ENCODE results near the gene CD38. TPM values are rescaled to one million over a fixed set of nuclear protein-coding genes. Genes with fewer than 3 reads are reported as not detected.

CD38 gene
- total and polyA plus RNA-seq, 7 donors: 1.2 to 11.4 (median 2.2) TPM

DNA sequence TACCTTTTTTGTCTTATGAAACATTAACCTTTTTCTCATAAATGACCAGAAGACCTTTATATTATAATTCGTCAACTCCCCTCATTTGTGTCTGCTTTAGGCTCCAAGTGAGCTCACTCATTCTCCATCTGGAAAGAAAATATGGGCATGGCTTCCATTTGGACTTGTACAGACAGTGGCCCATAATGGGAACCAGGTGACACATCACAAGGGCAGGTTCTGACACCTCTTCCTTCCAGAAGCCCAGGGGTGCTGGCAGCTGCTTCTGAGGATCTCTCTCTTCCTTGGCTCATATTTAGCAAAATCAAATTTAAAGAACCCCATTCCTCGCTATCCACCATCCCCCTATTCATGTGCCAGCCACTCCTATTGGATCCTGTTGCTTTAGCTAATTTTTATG is 69.6 kb downstream of the CD38 start:
- TF ChIP-seq POLR2A (IDR thresholded peaks at IDR 0.05) (no peak), POLR2AphosphoS5 (IDR thresholded peaks at IDR 0.05) (no peak), EP300 (IDR thresholded peaks at IDR 0.05) (no peak)
- TF ChIP-seq, protein P1, sequence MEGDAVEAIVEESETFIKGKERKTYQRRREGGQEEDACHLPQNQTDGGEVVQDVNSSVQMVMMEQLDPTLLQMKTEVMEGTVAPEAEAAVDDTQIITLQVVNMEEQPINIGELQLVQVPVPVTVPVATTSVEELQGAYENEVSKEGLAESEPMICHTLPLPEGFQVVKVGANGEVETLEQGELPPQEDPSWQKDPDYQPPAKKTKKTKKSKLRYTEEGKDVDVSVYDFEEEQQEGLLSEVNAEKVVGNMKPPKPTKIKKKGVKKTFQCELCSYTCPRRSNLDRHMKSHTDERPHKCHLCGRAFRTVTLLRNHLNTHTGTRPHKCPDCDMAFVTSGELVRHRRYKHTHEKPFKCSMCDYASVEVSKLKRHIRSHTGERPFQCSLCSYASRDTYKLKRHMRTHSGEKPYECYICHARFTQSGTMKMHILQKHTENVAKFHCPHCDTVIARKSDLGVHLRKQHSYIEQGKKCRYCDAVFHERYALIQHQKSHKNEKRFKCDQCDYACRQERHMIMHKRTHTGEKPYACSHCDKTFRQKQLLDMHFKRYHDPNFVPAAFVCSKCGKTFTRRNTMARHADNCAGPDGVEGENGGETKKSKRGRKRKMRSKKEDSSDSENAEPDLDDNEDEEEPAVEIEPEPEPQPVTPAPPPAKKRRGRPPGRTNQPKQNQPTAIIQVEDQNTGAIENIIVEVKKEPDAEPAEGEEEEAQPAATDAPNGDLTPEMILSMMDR (IDR thresholded peaks at IDR 0.05): no peak

DNA sequence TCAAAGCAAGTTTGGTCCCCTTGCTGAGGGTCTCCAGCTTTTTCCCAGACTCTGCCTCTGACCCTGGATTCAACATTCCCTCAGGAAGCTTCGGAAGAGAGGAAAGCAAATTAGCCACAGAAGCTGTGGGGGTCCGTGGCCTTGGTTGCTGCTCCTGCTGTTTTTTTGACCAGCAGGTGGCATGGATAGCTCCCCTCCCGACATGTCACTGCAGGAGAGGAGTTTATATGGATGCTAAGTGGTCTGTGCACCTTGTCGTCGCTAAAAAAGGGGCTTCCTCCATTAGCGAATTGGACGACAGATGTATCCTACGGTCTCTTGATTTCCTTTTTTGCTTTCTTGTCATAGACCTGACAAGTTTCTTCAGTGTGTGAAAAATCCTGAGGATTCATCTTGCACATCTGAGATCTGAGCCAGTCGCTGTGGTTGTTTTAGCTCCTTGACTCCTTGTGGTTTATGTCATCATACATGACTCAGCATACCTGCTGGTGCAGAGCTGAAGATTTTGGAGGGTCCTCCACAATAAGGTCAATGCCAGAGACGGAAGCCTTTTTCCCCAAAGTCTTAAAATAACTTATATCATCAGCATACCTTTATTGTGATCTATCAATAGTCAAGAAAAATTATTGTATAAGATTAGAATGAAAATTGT is 70.2 kb downstream of the CD38 start:
- intact Hi-C loops (cut with DNase I): no loop called here
- H3K27me3 ChIP-seq: no peaks in the 10 kb centered on the region
- DNase-seq: no peak

More for the DNA sequence above, 69.6 kb downstream of the CD38 start:
- DNase-seq: no peak
- no peaks in the 10 kb centered on the region for H3K36me3 ChIP-seq
- no peak overlapping the region for H3K27ac ChIP-seq
- intact Hi-C loops (cut with DNase I): no loop called here
- H3K4me3 ChIP-seq: no peak overlapping the region
- H3K9me3 ChIP-seq: no peaks in the 10 kb centered on the region
- H3K27me3 ChIP-seq: no peaks in the 10 kb centered on the region
- H3K4me1 ChIP-seq: no peaks in the 10 kb centered on the region
- WGBS, 2 donors: 96 to 98% methylated on average over 2 of the region's 2 CpGs

DNA sequence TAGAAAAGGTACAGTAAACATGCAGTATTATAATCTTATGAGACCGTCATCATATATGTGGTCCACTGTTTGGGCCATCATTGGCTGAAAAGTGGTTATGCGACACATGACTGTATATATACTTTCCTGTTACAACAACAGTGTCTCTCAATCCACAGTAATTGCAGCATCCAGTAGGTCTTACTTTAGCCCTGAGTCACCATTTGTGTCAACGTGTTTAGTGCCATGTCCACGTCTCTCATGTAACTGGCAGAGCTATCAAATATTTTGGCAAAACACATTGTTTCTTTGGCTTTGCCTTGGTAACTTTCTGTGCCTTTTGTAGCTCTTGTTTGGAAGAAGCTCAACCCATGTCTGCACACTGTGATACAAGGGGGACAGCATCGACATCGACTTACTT is 73.8 kb downstream of the CD38 start:
- intact Hi-C loops (cut with DNase I): no loop called here
- WGBS, 2 donors: 89 to 92% methylated on average over 6 of the region's 6 CpGs
- no peaks in the 10 kb centered on the region for H3K27me3 ChIP-seq
- no peak overlapping the region for H3K4me3 ChIP-seq
- no peaks in the 10 kb centered on the region for H3K36me3 ChIP-seq
- no peak for DNase-seq
- no peaks in the 10 kb centered on the region for H3K9me3 ChIP-seq
- TF ChIP-seq EP300 (IDR thresholded peaks at IDR 0.05): no peak
- no peak for TF ChIP-seq POLR2AphosphoS5 (IDR thresholded peaks at IDR 0.05)
- no peak for TF ChIP-seq POLR2A (IDR thresholded peaks at IDR 0.05)
- TF ChIP-seq, protein P1 (IDR thresholded peaks at IDR 0.05): no peak
- H3K27ac ChIP-seq: peak overlapping the region in 1 of 4 donors; percentile 61
- peaks cover 0 to 8% (median 3%) of the 10 kb centered on the region in 4 donors for H3K4me1 ChIP-seq

More for the DNA sequence above, 70.2 kb downstream of the CD38 start:
- Histone ChIP-seq H3K27ac (no peak overlapping the region), H3K36me3 (no peaks in the 10 kb centered on the region), H3K4me3 (no peak overlapping the region), H3K4me1 (no peaks in the 10 kb centered on the region), H3K9me3 (no peaks in the 10 kb centered on the region)
- TF ChIP-seq POLR2AphosphoS5 (IDR thresholded peaks at IDR 0.05) (no peak), POLR2A (IDR thresholded peaks at IDR 0.05) (no peak), EP300 (IDR thresholded peaks at IDR 0.05) (no peak)
- TF ChIP-seq, protein P1 (IDR thresholded peaks at IDR 0.05): no peak
- 83 to 91% methylated on average over 10 of the region's 10 CpGs for WGBS, 2 donors

DNA sequence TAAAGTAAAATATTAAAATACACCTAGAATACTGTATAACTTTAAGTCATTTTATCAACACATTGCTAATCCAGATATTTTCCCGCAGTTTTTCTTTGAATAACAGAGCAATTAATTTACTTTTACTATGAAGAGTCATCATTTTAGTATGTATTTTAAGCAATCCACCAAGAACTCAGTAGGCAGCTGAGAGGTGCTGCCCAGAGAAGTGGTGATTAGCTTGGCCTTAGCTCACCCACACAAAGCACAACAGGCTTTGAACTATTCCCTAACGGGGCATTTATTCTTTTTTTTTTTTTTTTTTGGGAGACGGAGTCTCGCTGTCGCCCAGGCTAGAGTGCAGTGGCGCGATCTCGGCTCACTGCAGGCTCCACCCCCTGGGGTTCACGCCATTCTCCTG is 74.4 kb downstream of the CD38 start:
- no peaks in the 10 kb centered on the region for H3K9me3 ChIP-seq
- WGBS, 2 donors: 86 to 91% methylated on average over 9 of the region's 9 CpGs
- DNase-seq: no peak
- TF ChIP-seq, protein P1 (IDR thresholded peaks at IDR 0.05): no peak
- no peaks in the 10 kb centered on the region for H3K27me3 ChIP-seq
- no peaks in the 10 kb centered on the region for H3K36me3 ChIP-seq
- peak overlapping the region in 1 of 4 donors; percentile 61 for H3K27ac ChIP-seq
- intact Hi-C loops (cut with DNase I): no loop called here
- H3K4me3 ChIP-seq: no peak overlapping the region
- peaks cover 0 to 8% (median 3%) of the 10 kb centered on the region in 4 donors for H3K4me1 ChIP-seq

DNA sequence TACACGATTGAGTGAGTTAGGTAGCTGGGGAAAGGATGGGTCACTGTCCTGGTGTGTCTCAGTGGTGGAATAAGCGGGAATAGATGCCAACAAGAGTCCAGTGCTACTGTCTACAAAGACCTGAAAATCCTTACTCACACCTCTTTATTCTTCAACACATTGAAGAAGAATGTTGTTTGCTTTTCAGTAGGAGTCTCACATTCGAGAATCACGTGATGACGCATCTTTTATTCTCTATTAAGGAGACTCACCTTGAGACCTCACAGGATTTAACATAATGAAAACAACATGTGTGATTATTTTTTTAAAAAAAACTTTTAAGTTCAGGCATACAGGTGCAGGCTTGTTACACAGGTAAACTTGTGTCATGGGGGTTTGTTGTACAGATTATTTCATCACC is 75.2 kb downstream of the CD38 start:
- peak overlapping the region in 1 of 4 donors; percentile 61 for H3K27ac ChIP-seq
- intact Hi-C loops (cut with DNase I): no loop called here
- no peaks in the 10 kb centered on the region for H3K36me3 ChIP-seq
- no peak overlapping the region for H3K4me3 ChIP-seq
- TF ChIP-seq, protein P1 (IDR thresholded peaks at IDR 0.05): no peak
- TF ChIP-seq POLR2A (IDR thresholded peaks at IDR 0.05): no peak
- DNase-seq: no peak
- H3K4me1 ChIP-seq: peaks cover 0 to 8% (median 3%) of the 10 kb centered on the region in 4 donors
- no peaks in the 10 kb centered on the region for H3K9me3 ChIP-seq
- no peaks in the 10 kb centered on the region for H3K27me3 ChIP-seq
- WGBS, 2 donors: 82 to 91% methylated on average over 5 of the region's 5 CpGs

Data from sigmoid colon (tissue), 7 donors.